GM12801 (cell line): ENCODE data around the gene MRPL12.

ENCODE experiments used
- TF ChIP-seq, protein P1 (sequence below): IDR thresholded peaks from one replicate; pipeline ENCODE4 v1.5.1; 2011; ENCODE audit warnings: control low read depth; ENCODE audit not compliant: insufficient read length; ENCODE audit errors: extremely low read depth

Gene MRPL12

DNA sequence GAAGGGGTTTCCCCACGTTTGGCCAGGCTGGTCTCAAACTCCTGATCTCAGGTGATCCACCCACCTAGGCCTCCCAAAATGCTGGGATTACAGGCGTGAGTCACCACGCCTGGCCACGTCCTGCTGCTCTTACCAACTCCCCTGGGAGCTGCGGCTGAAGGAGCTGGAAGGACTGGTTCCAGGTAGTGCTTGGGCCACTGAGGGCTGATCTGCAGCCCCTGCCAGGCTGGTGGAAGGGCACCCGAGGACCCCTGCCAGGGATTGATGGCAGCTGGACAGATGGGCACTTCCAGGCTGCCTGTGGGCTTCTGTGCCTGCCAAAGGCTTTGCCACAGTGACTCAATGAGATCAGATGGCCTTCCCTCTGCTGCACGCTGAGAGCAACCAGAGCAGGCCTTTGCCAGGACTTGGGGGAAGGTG lies 39.1 kb upstream of the MRPL12 start:
- TF ChIP-seq, protein P1, sequence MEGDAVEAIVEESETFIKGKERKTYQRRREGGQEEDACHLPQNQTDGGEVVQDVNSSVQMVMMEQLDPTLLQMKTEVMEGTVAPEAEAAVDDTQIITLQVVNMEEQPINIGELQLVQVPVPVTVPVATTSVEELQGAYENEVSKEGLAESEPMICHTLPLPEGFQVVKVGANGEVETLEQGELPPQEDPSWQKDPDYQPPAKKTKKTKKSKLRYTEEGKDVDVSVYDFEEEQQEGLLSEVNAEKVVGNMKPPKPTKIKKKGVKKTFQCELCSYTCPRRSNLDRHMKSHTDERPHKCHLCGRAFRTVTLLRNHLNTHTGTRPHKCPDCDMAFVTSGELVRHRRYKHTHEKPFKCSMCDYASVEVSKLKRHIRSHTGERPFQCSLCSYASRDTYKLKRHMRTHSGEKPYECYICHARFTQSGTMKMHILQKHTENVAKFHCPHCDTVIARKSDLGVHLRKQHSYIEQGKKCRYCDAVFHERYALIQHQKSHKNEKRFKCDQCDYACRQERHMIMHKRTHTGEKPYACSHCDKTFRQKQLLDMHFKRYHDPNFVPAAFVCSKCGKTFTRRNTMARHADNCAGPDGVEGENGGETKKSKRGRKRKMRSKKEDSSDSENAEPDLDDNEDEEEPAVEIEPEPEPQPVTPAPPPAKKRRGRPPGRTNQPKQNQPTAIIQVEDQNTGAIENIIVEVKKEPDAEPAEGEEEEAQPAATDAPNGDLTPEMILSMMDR: no peak

DNA sequence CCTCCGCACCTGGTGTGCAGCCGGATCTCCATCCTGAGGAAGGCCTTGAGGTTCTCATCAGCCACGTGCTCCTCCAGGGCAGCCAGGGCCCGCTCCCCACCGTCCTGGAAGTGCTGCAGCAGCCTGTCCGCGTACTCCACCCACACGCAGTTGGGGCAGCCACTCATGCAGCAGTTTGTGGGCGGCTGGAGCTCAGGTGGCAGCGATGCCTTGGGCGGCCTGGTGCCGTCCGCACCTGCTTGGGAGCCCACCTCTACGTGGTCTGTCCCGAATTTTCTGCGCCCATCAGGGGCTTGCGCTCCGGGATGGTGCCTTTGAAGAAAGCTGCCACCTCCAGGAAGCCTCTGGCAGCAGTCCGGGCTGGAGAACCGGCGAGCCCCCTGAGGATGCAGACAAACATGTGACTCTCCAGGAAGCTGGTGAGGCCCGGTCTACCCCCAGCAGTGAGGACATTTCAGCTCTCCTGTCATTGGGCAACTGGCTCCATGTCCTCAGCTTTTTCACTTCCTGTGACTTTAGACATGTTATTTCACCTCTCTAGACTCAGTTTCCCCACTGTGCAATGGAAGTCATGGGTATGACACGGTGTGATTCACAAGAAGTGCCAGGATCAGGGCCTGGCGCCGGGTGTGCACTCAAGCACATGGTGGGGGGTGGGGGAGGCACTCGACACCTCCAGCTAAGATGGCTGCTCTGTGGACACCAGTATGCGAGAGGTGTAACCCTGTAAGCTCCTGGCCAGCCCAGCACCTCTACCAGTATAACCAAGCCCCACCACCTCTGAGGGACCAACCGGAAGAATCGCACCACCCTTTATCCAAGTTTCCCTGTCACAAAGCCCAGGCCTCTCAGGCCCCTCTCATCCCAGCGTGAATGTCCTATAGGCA lies 37.7 kb upstream of the MRPL12 start:
- TF ChIP-seq, protein P1: no peak

DNA sequence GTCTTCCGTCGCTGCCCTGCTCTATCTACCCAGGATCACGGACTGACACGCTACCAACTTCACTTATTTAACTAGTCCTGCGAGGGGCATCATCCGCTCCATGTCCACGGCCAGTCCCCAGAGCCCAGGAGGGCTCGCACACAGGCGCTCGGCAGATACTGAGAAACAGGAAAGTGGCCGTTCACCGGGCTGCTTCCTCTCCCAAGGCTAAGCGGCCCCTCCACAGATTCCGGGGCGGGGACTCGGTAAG lies 37.1 kb upstream of the MRPL12 start:
- TF ChIP-seq, protein P1: no peak

DNA sequence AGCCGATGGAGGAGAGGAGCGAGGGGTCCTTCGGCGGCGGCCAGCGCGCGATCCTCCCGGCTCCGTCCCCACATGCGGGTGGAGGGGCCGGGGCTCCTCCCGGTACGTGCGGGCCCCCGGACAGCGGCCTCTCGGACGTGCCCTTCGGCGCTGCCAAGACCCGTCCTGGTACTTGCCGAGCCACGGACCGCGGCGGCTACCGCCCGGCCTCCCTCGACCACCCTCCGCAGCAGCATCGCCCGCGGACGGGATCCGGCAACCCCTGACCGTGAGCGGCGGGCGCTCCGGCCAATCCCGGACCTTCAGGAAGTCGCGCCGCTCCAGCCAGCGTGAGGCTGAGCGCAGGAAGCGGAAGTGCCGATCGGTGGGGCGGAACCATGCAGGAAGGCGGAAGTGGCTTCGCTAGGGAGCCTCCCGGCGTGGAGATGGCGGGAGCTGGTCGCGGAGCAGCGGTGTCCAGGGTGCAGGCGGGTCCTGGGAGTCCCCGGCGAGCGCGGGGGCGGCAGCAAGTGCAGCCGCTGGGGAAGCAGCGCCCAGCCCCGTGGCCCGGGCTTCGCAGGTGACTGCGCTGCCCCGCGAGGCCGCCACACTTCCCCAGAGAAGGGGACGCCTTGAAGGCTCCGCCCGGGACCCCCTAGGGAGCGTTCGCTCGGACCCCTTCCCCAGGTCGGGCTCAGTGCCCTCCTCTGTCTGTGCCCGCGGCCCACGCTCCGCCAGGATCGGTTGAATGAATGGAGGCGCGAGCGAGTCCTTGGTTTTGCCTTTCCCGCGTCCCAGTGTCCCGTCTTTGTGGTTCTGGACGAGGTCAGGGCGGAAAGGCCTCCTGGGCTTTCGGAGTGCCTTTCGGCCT lies 36.6 kb upstream of the MRPL12 start, which contains the start of the genes CCDC137 and OXLD1:
CCDC137 (plus strand) TSS at position 396 of the 850 bp plus-strand sequence; CDS start at position 426, 30 bp downstream.
OXLD1 (minus strand) TSS at position 264 of the 850 bp plus-strand sequence; CDS start at position 236, 28 bp downstream.
- TF ChIP-seq, protein P1: no peak

DNA sequence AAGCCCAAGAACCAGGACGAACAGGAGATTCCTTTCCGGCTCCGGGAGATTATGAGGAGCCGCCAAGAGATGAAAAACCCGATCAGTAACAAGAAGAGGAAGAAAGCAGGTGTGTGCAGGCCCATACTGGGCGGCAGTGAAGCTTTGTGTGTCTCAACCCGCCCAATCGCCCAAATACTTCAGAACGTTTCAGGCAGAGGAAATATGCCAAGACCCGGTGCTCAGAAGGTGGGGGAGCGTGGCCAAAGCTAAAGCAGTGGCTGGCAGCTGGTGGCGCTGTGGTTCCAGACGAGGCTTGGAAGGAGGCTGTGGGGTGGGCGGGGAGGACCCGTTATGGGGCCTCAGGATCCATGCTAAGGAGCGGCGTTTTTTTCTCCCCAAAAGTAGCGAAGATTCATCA lies 35.4 kb upstream of the MRPL12 start:
- TF ChIP-seq, protein P1: no peak

DNA sequence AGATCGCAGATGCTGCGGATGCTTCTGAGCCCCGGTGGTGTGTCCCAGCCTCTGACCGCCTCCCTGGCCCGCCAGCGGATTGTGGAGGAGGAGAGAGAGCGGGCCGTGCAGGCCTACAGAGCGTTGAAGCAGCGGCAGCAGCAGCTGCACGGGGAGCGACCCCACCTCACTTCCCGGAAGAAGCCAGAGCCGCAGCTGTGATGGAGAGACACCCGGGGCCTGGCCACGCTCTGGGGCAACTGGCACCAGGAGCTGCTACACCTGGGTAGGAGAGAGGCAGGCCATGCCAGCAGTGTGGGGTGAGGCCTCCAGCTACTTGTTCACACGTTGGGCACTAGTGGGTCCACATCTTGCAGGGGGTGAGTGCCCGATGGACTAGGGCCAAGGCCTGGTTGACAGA lies 30.7 kb upstream of the MRPL12 start:
- TF ChIP-seq, protein P1: no peak

DNA sequence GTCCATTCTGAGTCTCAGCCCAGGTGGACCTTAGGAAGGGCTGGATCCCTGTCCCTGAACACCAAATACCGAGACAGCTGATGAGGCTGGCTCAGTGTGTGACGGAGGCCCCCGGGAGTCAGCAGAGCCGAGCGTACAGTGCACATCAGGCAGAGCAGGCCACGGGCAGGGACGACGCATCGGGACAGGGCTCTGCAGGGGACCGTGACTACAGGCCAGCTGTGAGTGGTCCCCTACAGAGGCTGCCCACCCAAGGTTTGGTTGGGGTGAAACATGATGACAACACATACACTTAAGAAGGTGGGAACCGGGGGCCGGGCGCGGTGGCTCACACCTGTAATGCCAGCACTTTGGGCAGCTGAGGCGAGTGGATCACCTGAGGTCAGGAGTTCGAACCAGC lies 30.2 kb upstream of the MRPL12 start:
- TF ChIP-seq, protein P1: no peak
